ENCODE data around the gene ADM. TPM values are rescaled to one million over a fixed set of nuclear protein-coding genes. Genes with fewer than 3 reads are reported as not detected.

Gene ADM
- total RNA-seq, 2 donors from 2014 or later, result 33.0 to 42.4 TPM

- Histone ChIP-seq H3K4me3 (peak overlapping the region; percentile 78), H3K27me3 (no peaks in the 10 kb centered on the region), H3K9ac (ENCODE audit: low read depth in 2 of 2, low read length in 2 of 2) (peak overlapping the region; percentile 44 to 87), H3K36me3 (no peaks in the 10 kb centered on the region), H3K9me3 (no peaks in the 10 kb centered on the region), H3K27ac (peak overlapping the region; percentile 97), H3K4me1 (peaks cover 5% of the 10 kb centered on the region)
- no peak for TF ChIP-seq CTCF (IDR thresholded peaks at IDR 0.05)
- intact Hi-C loops (cut with DNase I), result loop anchor here (5.0 kb wide), 1 partner anchor 101 kb away; no protein-coding TSS in a partner anchor
- no peak for DNase-seq
Observed at GRCh38 chr11:10308201-10308954, 3.5 kb downstream of the ADM start.

DNA sequence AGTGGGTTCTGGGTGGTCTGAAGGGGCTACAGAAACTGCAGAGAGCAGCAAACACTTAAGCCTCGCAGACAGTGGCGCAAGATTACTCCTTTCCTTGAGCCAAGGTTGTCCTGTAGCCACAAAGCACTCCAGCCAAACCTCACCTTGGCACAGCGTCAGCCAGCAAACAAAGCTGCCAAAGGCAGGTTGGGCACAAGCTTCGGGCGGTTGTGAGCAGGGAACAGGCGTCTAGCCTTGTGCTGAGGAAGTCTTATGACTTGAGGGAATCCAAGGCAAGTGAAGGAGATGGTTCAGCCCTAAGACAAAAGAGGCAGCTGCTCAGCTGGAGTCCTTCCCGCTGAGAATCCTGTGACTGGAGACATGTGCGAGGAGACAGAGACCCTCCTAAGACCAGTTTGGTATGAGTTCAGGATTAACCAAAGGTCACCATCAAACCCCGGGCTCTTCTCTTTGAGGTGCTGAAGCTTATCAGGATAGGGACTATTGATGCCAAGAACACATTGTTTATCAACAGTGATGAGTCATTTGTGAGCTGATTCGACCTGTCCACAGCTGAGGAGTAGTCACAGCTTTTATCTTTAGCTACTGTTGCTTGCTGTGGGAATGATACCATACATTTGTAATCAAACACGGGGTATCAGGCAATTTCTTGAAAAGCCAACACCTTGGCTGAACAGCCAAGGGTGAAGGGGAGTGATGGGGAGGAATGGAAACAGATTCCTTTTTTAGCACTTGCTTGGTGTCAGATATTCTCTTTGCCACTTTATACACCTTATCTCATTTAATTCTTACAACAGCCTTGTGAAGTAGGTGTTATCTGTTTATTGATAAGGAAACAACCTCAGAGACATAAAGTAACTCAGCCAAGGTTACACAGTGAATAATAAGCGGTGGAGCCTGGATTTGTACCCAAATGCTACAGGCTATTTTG is 4.6 kb downstream of the ADM start:
- H3K27ac ChIP-seq, result peak overlapping the region; percentile 97
- no peak for TF ChIP-seq CTCF (IDR thresholded peaks at IDR 0.05)
- peak; percentile 78 for DNase-seq
- no peaks in the 10 kb centered on the region for H3K9me3 ChIP-seq
- H3K27me3 ChIP-seq, result no peaks in the 10 kb centered on the region
- H3K9ac ChIP-seq (ENCODE audit: low read depth in 2 of 2, low read length in 2 of 2), result peak overlapping the region in 1 of 2 donors; percentile 87
- intact Hi-C loops (cut with DNase I), result loop anchor here (5.0 kb wide), 1 partner anchor 102 kb away; no protein-coding TSS in a partner anchor
- peaks cover 5% of the 10 kb centered on the region for H3K4me1 ChIP-seq
- H3K36me3 ChIP-seq, result no peaks in the 10 kb centered on the region
- no peak overlapping the region for H3K4me3 ChIP-seq

DNA sequence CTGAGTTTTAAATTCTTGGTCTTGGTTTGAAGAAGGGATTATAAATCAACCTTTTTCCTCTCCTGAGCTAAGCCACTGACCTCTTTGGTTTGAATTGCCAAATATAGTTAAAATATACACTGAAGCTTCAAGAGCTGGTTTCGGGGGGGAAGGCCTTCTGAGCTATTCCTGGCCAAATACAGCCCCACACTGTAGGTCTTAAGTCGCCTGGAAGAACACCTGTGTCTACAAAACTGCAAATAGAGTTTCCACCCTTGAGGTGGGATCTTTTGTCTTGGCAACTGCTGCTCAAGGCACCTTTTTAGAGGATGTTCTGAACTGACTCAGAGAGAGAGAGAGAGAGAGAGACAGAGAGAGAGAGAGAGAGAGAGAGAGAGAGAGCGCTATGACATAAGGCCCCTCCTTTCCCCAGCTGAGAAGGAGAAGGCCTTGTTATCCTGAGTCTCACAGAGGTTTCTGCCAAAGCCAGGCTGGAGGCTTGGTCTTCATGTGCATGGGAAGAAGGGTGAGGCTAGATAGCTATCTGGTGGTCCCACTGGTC is 5.5 kb downstream of the ADM start:
- H3K36me3 ChIP-seq, result no peaks in the 10 kb centered on the region
- H3K9me3 ChIP-seq, result no peaks in the 10 kb centered on the region
- H3K9ac ChIP-seq (ENCODE audit: low read depth in 2 of 2, low read length in 2 of 2), result no peak overlapping the region
- H3K4me3 ChIP-seq, result no peak overlapping the region
- H3K4me1 ChIP-seq, result peaks cover 5% of the 10 kb centered on the region
- peak overlapping the region; percentile 97 for H3K27ac ChIP-seq
- DNase-seq, result no peak
- no peak for TF ChIP-seq CTCF (IDR thresholded peaks at IDR 0.05)
- intact Hi-C loops (cut with DNase I), result no loop called here
- no peaks in the 10 kb centered on the region for H3K27me3 ChIP-seq

- Histone ChIP-seq H3K9ac (ENCODE audit: low read depth in 2 of 2, low read length in 2 of 2) (no peak overlapping the region), H3K4me1 (peaks cover 5% of the 10 kb centered on the region), H3K4me3 (no peak overlapping the region), H3K27me3 (no peaks in the 10 kb centered on the region), H3K36me3 (no peaks in the 10 kb centered on the region), H3K9me3 (no peaks in the 10 kb centered on the region), H3K27ac (no peak overlapping the region)
- DNase-seq, result no peak
- no peak for TF ChIP-seq CTCF (IDR thresholded peaks at IDR 0.05)
- intact Hi-C loops (cut with DNase I), result no loop called here
Observed at GRCh38 chr11:10311802-10312201, 6.9 kb downstream of the ADM start.

Measured in colonic mucosa (tissue), 4 donors.